IMR-90 (cell line): Measurements from ENCODE around the gene SLC23A3. TPM values are rescaled to one million over a fixed set of nuclear protein-coding genes. Genes with fewer than 3 reads are reported as not detected.
A peak's percentile ranks its signal among the peaks of the same experiment; 100 is the strongest.

ENCODE experiments used
- ATAC-seq: fragments of 200-7000 bp; cut with Tn5 transposase; 2 replicates; pipeline ENCODE4 v1.9.1; 2020; ENCODE audit warnings: low read depth, mild to moderate bottlenecking, moderate library complexity
- BruUV-seq: library from RNA; stranded (reverse); fragments of 400-500 nt; replicated peaks from 2 replicates; lab custom pipeline; 2021; lab: Mats Ljungman, UMichigan
- CTCF ChIA-PET: fragments of 300-600 bp; formaldehyde crosslinking; extraction: SDS; loops from one replicate; lab custom pipeline; 2021; ENCODE audit warnings: antibody characterized with exemption; lab: Yijun Ruan, JAX
- POLR2A ChIA-PET: fragments of 300-600 bp; sonication (Branson Sonifier 250); formaldehyde crosslinking; loops from one replicate; lab custom pipeline; 2022; ENCODE audit warnings: antibody characterized with exemption; ENCODE audit not compliant: unreplicated experiment; lab: Charles Lee
- DNase-seq: peaks from one replicate; pipeline ENCODE4 v3.0.0; 2013
- H2AFZ ChIP-seq: replicated peaks from 2 replicates; pipeline ENCODE3; 2013; ENCODE audit warnings: low read length, mild to moderate bottlenecking; ENCODE audit not compliant: poor library complexity
- H2AK5ac ChIP-seq: 2 replicates; pipeline ENCODE4 v1.6.1; 2013; ENCODE audit warnings: low read depth, low read length, inconsistent platforms
- H2AK9ac ChIP-seq: replicated peaks from 2 replicates; pipeline ENCODE3; 2013; ENCODE audit warnings: mild to moderate bottlenecking, low read depth, low read length, moderate library complexity; ENCODE audit not compliant: poor library complexity
- H2BK120ac ChIP-seq: 2 replicates; pipeline ENCODE4 v1.6.1; 2013; ENCODE audit warnings: low read depth, low read length, inconsistent platforms
- H2BK15ac ChIP-seq: 3 replicates; pipeline ENCODE4 v1.6.1; 2013; ENCODE audit warnings: low read depth, low read length, inconsistent platforms
- H2BK20ac ChIP-seq: 2 replicates; pipeline ENCODE4 v1.6.1; 2013; ENCODE audit warnings: low read depth, mild to moderate bottlenecking, inconsistent platforms, low read length, moderate library complexity
- H2BK5ac ChIP-seq: 2 replicates; pipeline ENCODE4 v1.6.1; 2013; ENCODE audit warnings: mild to moderate bottlenecking, low read depth, low read length, inconsistent platforms; ENCODE audit not compliant: poor library complexity, severe bottlenecking
- H3K14ac ChIP-seq: replicated peaks from 2 replicates; pipeline ENCODE4 v1.6.1; 2013; ENCODE audit warnings: low read depth, low read length, inconsistent platforms
- H3K18ac ChIP-seq: 2 replicates; pipeline ENCODE4 v1.6.1; 2013; ENCODE audit warnings: low read depth, low read length, control low read depth
- H3K23ac ChIP-seq: 2 replicates; pipeline ENCODE4 v1.6.1; 2013; ENCODE audit warnings: low read depth, low read length, inconsistent platforms
- H3K27ac ChIP-seq: 2 replicates; pipeline ENCODE4 v1.5.1; 2013; ENCODE audit warnings: mild to moderate bottlenecking, control low read depth, low read length; ENCODE audit not compliant: insufficient read depth
- H3K27me3 ChIP-seq: 2 replicates; pipeline ENCODE4 v1.6.1; 2013; ENCODE audit warnings: low read length; ENCODE audit not compliant: control insufficient read depth, insufficient read depth
- H3K36me3 ChIP-seq: 2 replicates; pipeline ENCODE4 v1.6.1; 2013; ENCODE audit warnings: low read length, mixed read lengths; ENCODE audit not compliant: control insufficient read depth, insufficient read depth
- H3K4ac ChIP-seq: 2 replicates; pipeline ENCODE4 v1.6.1; 2013; ENCODE audit warnings: low read depth, low read length, inconsistent platforms
- H3K4me1 ChIP-seq: 2 replicates; pipeline ENCODE4 v1.6.1; 2013; ENCODE audit warnings: low read length, mixed read lengths; ENCODE audit not compliant: control insufficient read depth, insufficient read depth
- H3K4me2 ChIP-seq: 2 replicates; pipeline ENCODE4 v1.6.1; 2013; ENCODE audit warnings: low read depth, mild to moderate bottlenecking, control low read depth, low read length, moderate library complexity
- H3K4me3 ChIP-seq: 2 replicates; pipeline ENCODE4 v1.5.1; 2013; ENCODE audit warnings: low read depth, mild to moderate bottlenecking, control low read depth, low read length, moderate library complexity; ENCODE audit not compliant: insufficient read depth
- H3K56ac ChIP-seq: 2 replicates; pipeline ENCODE4 v1.6.1; 2013; ENCODE audit warnings: low read length, inconsistent platforms; ENCODE audit not compliant: insufficient read depth; ENCODE audit errors: extremely low read depth
- H3K79me1 ChIP-seq, 2 experiments: 2 replicates each; pipeline ENCODE4 v1.6.1; 2013; ENCODE audit warnings: low read length in 2 of 2, inconsistent platforms in 1 of 2, low read depth in 1 of 2
- H3K9ac ChIP-seq: 2 replicates; pipeline ENCODE4 v1.6.1; 2013; ENCODE audit warnings: low read depth, low read length, control low read depth
- H3K9me1 ChIP-seq: 2 replicates; pipeline ENCODE4 v1.6.1; 2013; ENCODE audit warnings: low read length, inconsistent platforms; ENCODE audit not compliant: insufficient read depth
- H3K9me3 ChIP-seq: 2 replicates; pipeline ENCODE4 v1.6.1; 2013; ENCODE audit warnings: low read length; ENCODE audit not compliant: control insufficient read depth, insufficient read depth
- H4K20me1 ChIP-seq: 2 replicates; pipeline ENCODE4 v1.6.1; 2013; ENCODE audit warnings: low read length, inconsistent platforms; ENCODE audit not compliant: insufficient read depth
- H4K5ac ChIP-seq: 2 replicates; pipeline ENCODE4 v1.6.1; 2013; ENCODE audit warnings: mild to moderate bottlenecking, low read depth, low read length, control low read depth
- H4K8ac ChIP-seq, 2 experiments: 2 replicates each; pipeline ENCODE4 v1.6.1; 2013; ENCODE audit warnings: low read depth in 2 of 2, low read length in 2 of 2, control low read depth in 1 of 2, inconsistent platforms in 1 of 2
- H4K91ac ChIP-seq: 2 replicates; pipeline ENCODE4 v1.6.1; 2013; ENCODE audit warnings: low read depth, low read length, inconsistent platforms; ENCODE audit not compliant: insufficient read depth
- BHLHE40 ChIP-seq: fragments of 150-350 bp; IDR thresholded peaks from 2 replicates; pipeline ENCODE4 v1.6.1; 2016; ENCODE audit warnings: mild to moderate bottlenecking, low read depth, low read length
- CEBPB ChIP-seq: IDR thresholded peaks from 2 replicates; pipeline ENCODE4 v1.6.1; 2012; ENCODE audit warnings: low read depth, low read length, improper control_type of control experiment
- CHD1 ChIP-seq: IDR thresholded peaks from 2 replicates; pipeline ENCODE4 v1.6.1; 2012; ENCODE audit warnings: low read depth, low read length, improper control_type of control experiment
- CTCF ChIP-seq: conservative IDR thresholded peaks from 2 replicates; pipeline ENCODE4 v1.5.1; 2012; ENCODE audit warnings: mild to moderate bottlenecking, low read depth, low read length, improper control_type of control experiment
- ELK1 ChIP-seq: fragments of 150-350 bp; IDR thresholded peaks from 2 replicates; pipeline ENCODE4 v1.6.1; 2016; ENCODE audit warnings: low read depth, mild to moderate bottlenecking, low read length, moderate library complexity, borderline replicate concordance
- FOS ChIP-seq: fragments of 150-350 bp; IDR thresholded peaks from 2 replicates; pipeline ENCODE4 v1.6.1; 2016; ENCODE audit warnings: low read depth, low read length
- MAFK ChIP-seq: IDR thresholded peaks from 2 replicates; pipeline ENCODE4 v1.6.1; 2012; ENCODE audit warnings: low read depth, low read length, improper control_type of control experiment
- NFE2L2 ChIP-seq: fragments of 150-350 bp; IDR thresholded peaks from 2 replicates; pipeline ENCODE4 v1.6.1; 2016; ENCODE audit warnings: low read depth, mild to moderate bottlenecking, low read length
- POLR2A ChIP-seq: IDR thresholded peaks from 2 replicates; pipeline ENCODE4 v1.6.1; 2012; ENCODE audit warnings: mild to moderate bottlenecking, low read depth, low read length
- RAD21 ChIP-seq: IDR thresholded peaks from 2 replicates; pipeline ENCODE4 v1.6.1; 2012; ENCODE audit warnings: low read length, improper control_type of control experiment
- RFX5 ChIP-seq: IDR thresholded peaks from 2 replicates; pipeline ENCODE4 v1.8.0; 2012; ENCODE audit warnings: low read depth, mild to moderate bottlenecking, low read length, moderate library complexity
- SMC3 ChIP-seq: fragments of 150-350 bp; IDR thresholded peaks from 2 replicates; pipeline ENCODE4 v1.6.1; 2016; ENCODE audit warnings: low read depth, mild to moderate bottlenecking, antibody characterized with exemption, low read length, moderate library complexity
- USF2 ChIP-seq: fragments of 150-350 bp; IDR thresholded peaks from 2 replicates; pipeline ENCODE4 v1.6.1; 2017; ENCODE audit warnings: mild to moderate bottlenecking, antibody characterized with exemption, low read length, low read depth
- WGBS, 2 experiments: methylation state at CpG; one replicate each; pipeline versions ENCODE4 v1.1.5 to v1.1.7; 2013; ENCODE audit warnings: missing lambda C conversion rate in 2 of 2; ENCODE audit not compliant: insufficient read length in 1 of 2; ENCODE audit errors: extremely low coverage in 2 of 2; 5-methylcytosine and 5-hydroxymethylcytosine counted together
- dilution Hi-C: fragments of 300-500 bp; cut with HindIII; formaldehyde crosslinking; loops from one replicate; pipeline ENCODE4 v1.14.3; 2018; ENCODE audit warnings: low sequenced_read_pairs; ENCODE audit not compliant: unreplicated experiment
- in situ Hi-C: fragments of 300-500 bp; cut with MboI; formaldehyde crosslinking; loops from 3 replicates; pipeline ENCODE4 v1.14.3; 2019; ENCODE audit warnings: low sequenced_read_pairs, inconsistent platforms, mixed read lengths
- intact Hi-C: fragments of 100-400 bp; cut with micrococcal nuclease; formaldehyde crosslinking; loops from 2 replicates; pipeline ENCODE4 v1.10.0; 2022
- polyA plus RNA-seq, 3 experiments: library from polyadenylated mRNA; depleted of rRNA; stranded (reverse); fragments of >200 nt; gene quantifications; 2 replicates each; pipeline ENCODE4 v1.2.3, GENCODE V29; 2012; ENCODE audit warnings: low replicate concordance in 1 of 3
- total RNA-seq: library from RNA; depleted of rRNA; stranded (reverse); fragments of >200 nt; gene quantifications from 2 replicates; pipeline ENCODE4 v1.2.3, GENCODE V29; 2012

Gene SLC23A3
- total and polyA plus RNA-seq, 2 of the 4 experiments (the other 2 are of a cell fraction), result 0.18 to 0.65 TPM

- intact Hi-C loops, result loop anchor here (1.0 to 2.0 kb wide), 3 partner anchors 59 to 79 kb away; partner anchors contain the start of genes DNAJB2 and NHEJ1
- POLR2A ChIA-PET, result no interaction called here
- H3K79me1 ChIP-seq, result peaks cover 8 to 31% of the 10 kb centered on the region in 2 experiments; a peak in 3 of 4 replicates
- TF ChIP-seq POLR2A (no peak; the same call in 1 of the 2 replicates), CHD1 (no peak), RAD21 (no peak), CEBPB (no peak), USF2 (peak; percentile 98), SMC3 (no peak), RFX5 (no peak), MAFK (no peak), FOS (no peak), NFE2L2 (no peak), ELK1 (no peak), BHLHE40 (peak; percentile 83), CTCF (no peak)
Observed at GRCh38 chr2:219218732-219219701, 49.2 kb upstream of the SLC23A3 start, which contains the start of gene ABCB6. TSS of gene ABCB6 (minus strand) at chr2:219218958. CDS start at chr2:219218673, 285 bp downstream.

More at GRCh38 chr2:219218732-219219701, 49.2 kb upstream of the SLC23A3 start, which contains the start of gene ABCB6:
- Histone ChIP-seq H4K20me1 (peaks cover 11% of the 10 kb centered on the region), H2BK120ac (peak within 1 kb of the TSS; percentile 90), H3K9me3 (no peaks in the 10 kb centered on the region), H3K27ac (peak within 1 kb of the TSS; percentile 92), H3K14ac (peak within 1 kb of the TSS; percentile 88), H4K5ac (peak within 1 kb of the TSS; percentile 78), H2AK5ac (peak within 1 kb of the TSS; percentile 90), H3K4ac (peak within 1 kb of the TSS; percentile 98), H2BK15ac (peak within 1 kb of the TSS; percentile 41; the same call in 1 of the 3 replicates), H2BK5ac (peak within 1 kb of the TSS; percentile 91), H3K56ac (peak within 1 kb of the TSS; percentile 82; the same call in 1 of the 2 replicates), H2BK20ac (peak within 1 kb of the TSS; percentile 53; the same call in 1 of the 2 replicates), H4K8ac (peak within 1 kb of the TSS; percentile 16 to 87; a peak in 3 of 4 replicates), H4K91ac (peak within 1 kb of the TSS; percentile 97), H2AFZ (peak within 1 kb of the TSS; percentile 91), H3K23ac (peak within 1 kb of the TSS; percentile 98), H3K18ac (peak within 1 kb of the TSS; percentile 81), H3K36me3 (peaks cover 50% of the 10 kb centered on the region), H3K9ac (peak within 1 kb of the TSS; percentile 77), H3K27me3 (no peaks in the 10 kb centered on the region), H2AK9ac (peak within 1 kb of the TSS; percentile 97), H3K4me1 (peaks cover 5% of the 10 kb centered on the region; the same call in 1 of the 2 replicates), H3K4me2 (peak within 1 kb of the TSS; percentile 93), H3K4me3 (peak within 1 kb of the TSS; percentile 54), H3K9me1 (peaks cover 6% of the 10 kb centered on the region)
- dilution Hi-C loops, result no loop called here
- BruUV-seq, result no TSS peak
- in situ Hi-C loops, result no loop called here
- CTCF ChIA-PET, result interaction anchor here (0.8 to 0.9 kb wide), 2 partner anchors 13 to 76 kb away, joined by 3 read pairs; partner anchors contain the start of gene ZFAND2B
- ATAC-seq (peak; percentile 89), DNase-seq (peak; percentile 90)
- 3% methylated on average over 32 of the region's 71 CpGs; no CpG with 5 or more reads in 1 of the 2 experiments for WGBS, 2 experiments
